ENCODE data around the gene CTDSPL.
"Not testable (repeated sequence)": the region's sequence is repeated elsewhere in the genome, so short reads cannot be mapped to it uniquely, and the experiment has no call there.

Gene CTDSPL

DNA sequence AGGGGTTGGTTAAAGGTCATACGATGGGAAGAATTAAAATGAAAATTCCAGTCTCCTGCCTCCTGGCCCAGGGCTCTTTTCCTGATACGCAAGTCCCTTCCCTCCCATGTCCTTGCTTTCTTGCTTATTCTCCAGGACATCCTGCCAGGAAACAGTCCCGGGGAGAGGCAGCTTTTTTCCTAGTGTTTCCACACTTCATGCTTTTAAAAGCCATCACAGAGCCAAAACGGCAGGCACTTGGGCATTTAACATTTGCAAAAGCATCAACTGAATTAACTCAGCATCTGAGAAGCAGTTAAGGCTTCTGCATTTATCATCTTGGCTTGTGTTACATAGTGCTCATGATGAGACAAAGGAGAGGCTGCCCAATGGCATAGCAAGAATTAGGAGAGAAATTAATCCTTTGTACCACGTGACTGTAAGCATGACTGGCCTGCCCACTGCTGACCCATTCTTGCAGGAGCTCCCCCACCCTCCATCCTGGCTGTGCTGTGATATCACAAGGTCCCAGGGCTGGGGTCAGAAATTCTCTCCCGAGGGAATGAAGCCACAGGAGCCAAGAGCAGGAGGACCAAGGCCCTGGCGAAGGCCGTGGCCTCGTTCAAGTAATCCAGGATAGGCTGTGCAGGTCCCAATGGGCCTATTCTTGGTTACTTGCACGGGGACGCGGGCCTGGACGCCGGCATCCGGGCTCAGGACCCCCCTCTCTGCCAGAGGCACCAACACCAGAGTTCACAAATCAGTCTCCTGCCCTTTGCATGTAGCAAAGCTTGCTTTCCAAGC is 107.3 kb downstream of the CTDSPL start:
- TF ChIP-seq, protein P1, sequence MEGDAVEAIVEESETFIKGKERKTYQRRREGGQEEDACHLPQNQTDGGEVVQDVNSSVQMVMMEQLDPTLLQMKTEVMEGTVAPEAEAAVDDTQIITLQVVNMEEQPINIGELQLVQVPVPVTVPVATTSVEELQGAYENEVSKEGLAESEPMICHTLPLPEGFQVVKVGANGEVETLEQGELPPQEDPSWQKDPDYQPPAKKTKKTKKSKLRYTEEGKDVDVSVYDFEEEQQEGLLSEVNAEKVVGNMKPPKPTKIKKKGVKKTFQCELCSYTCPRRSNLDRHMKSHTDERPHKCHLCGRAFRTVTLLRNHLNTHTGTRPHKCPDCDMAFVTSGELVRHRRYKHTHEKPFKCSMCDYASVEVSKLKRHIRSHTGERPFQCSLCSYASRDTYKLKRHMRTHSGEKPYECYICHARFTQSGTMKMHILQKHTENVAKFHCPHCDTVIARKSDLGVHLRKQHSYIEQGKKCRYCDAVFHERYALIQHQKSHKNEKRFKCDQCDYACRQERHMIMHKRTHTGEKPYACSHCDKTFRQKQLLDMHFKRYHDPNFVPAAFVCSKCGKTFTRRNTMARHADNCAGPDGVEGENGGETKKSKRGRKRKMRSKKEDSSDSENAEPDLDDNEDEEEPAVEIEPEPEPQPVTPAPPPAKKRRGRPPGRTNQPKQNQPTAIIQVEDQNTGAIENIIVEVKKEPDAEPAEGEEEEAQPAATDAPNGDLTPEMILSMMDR (IDR thresholded peaks at IDR 0.05), result no peak
- peak overlapping the region; percentile 25 to 51 for H3K27ac ChIP-seq
- no peak overlapping the region for H3K4me3 ChIP-seq
- DNase-seq (ENCODE audit: low spot score), result no peak

- TF ChIP-seq, protein P1 (IDR thresholded peaks at IDR 0.05), result no peak
- Histone ChIP-seq H3K4me3 (no peak overlapping the region), H3K27ac (peak overlapping the region in 1 of 2 donors; percentile 51)
- DNase-seq (ENCODE audit: low spot score), result no peak
Observed at GRCh38 chr3:37969596-37970100, 108.0 kb downstream of the CTDSPL start.

GRCh38 chr3:37970802-37971201 is 109.1 kb downstream of the CTDSPL start:
- no peak for DNase-seq (ENCODE audit: low spot score)
- no peak overlapping the region for H3K4me3 ChIP-seq
- TF ChIP-seq, protein P1 (IDR thresholded peaks at IDR 0.05), result no peak
- no peak overlapping the region for H3K27ac ChIP-seq

DNA sequence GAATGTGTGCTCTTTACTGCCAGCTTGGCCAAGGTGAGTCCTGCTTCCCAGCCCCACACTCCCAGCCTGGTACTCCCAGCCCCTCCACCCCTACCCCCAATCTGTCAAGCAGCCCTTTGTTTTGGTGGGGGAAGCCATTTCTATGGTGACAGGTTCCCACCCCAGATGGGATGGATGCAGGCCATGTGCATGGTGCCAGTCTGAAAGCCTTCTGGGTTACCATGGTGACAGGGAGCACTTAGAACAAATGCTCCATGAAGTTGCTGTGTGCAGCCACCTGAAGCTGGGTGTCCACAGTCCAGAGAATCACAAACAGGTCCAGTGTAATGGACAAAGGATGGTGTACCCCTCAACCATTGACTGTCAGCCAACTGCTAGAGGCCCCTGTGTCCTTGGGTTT is 109.8 kb downstream of the CTDSPL start:
- no peak overlapping the region for H3K27ac ChIP-seq

GRCh38 chr3:37972056-37972455 is 110.4 kb downstream of the CTDSPL start:
- not testable (repeated sequence) for DNase-seq (ENCODE audit: low spot score); H3K4me3 ChIP-seq; H3K27ac ChIP-seq

More for the DNA sequence above, 109.8 kb downstream of the CTDSPL start:
- TF ChIP-seq, protein P1 (IDR thresholded peaks at IDR 0.05), result no peak
- no peak overlapping the region for H3K4me3 ChIP-seq
- DNase-seq (ENCODE audit: low spot score), result no peak

DNA sequence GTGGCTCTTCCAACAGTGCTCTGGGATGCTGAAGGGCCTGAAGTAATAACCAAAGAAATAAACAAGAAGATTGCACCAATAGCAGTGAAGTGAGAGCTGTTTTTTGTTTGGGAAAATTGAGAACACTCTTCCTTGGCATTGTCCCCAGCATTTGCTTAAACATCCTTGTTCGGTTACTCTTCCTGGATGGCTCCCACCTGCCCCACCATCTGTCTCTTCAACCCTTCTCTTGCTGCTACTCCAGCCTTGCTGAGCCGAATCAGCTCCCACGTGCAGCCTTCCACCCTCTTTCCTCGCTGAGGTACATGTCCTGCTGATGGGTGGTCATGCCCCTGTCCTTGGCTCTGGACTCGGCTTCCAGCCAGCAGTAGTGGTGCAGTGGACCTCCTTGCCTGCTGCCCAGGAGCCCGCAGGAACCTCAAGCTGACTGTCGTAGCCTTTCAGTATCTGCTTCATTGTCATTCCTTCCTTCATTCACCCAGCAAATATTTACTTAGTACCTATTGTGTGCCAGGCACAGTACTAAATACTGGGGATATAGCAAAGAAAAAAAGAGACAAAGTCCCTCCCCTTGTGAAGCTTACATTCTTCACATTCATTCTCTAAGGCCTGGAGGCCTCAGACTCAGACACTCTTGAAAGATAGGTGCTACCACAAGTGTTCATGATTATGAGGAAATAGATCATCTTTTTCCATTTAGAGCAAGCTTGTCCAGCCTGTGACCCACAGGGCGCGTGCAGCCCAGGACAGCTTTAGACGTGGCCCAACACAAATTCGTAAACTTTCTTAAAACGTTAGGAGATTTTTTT is 111.8 kb downstream of the CTDSPL start:
- TF ChIP-seq, protein P1 (IDR thresholded peaks at IDR 0.05), result no peak
- H3K27ac ChIP-seq, result no peak overlapping the region
- no peak for DNase-seq (ENCODE audit: low spot score)
- no peak overlapping the region for H3K4me3 ChIP-seq

Data from coronary artery (tissue), 2 donors.